Neuronal stem cell (in vitro differentiated cells): ENCODE measurements around the gene PLA2G3.

Source experiments
- DNase-seq: peaks from one replicate; pipeline ENCODE4 v3.0.0-alpha.2; 2013; ENCODE audit warnings: low spot score
- H2AFZ ChIP-seq: one replicate; pipeline ENCODE4 v1.6.1; 2013; ENCODE audit warnings: mild to moderate bottlenecking, low read length, inconsistent platforms
- H2AK5ac ChIP-seq: 2 replicates; pipeline ENCODE4 v1.6.1; 2013; ENCODE audit warnings: low read depth, mild to moderate bottlenecking, inconsistent platforms, low read length, moderate library complexity, mixed read lengths
- H2BK120ac ChIP-seq: 2 replicates; pipeline ENCODE4 v1.6.1; 2013; ENCODE audit warnings: low read depth, mild to moderate bottlenecking, inconsistent platforms, low read length, moderate library complexity, mixed read lengths
- H2BK12ac ChIP-seq: one replicate; pipeline ENCODE4 v1.6.1; 2013; ENCODE audit warnings: low read length, inconsistent platforms
- H2BK15ac ChIP-seq: 2 replicates; pipeline ENCODE4 v1.6.1; 2013; ENCODE audit warnings: mild to moderate bottlenecking, low read length, inconsistent platforms, mixed read lengths
- H2BK5ac ChIP-seq: one replicate; pipeline ENCODE4 v1.6.1; 2013; ENCODE audit warnings: inconsistent platforms, mild to moderate bottlenecking, low read length, moderate library complexity
- H3K14ac ChIP-seq: one replicate; pipeline ENCODE4 v1.6.1; 2013; ENCODE audit warnings: low read length, inconsistent platforms
- H3K18ac ChIP-seq: 2 replicates; pipeline ENCODE4 v1.6.1; 2013; ENCODE audit warnings: low read length, inconsistent platforms
- H3K23ac ChIP-seq: 2 replicates; pipeline ENCODE4 v1.6.1; 2013; ENCODE audit warnings: low read depth, mild to moderate bottlenecking, mixed read lengths, low read length, inconsistent platforms; ENCODE audit not compliant: poor library complexity
- H3K27ac ChIP-seq: replicated peaks from 3 replicates; pipeline ENCODE4 v1.5.1; 2013; ENCODE audit warnings: low read length, inconsistent platforms
- H3K27me3 ChIP-seq, 3 experiments: 2 replicates each; pipeline ENCODE4 v1.6.1; 2013; ENCODE audit warnings: low read length in 3 of 3, mild to moderate bottlenecking in 2 of 3, inconsistent platforms in 1 of 3, low read depth in 1 of 3, mixed read lengths in 1 of 3, moderate library complexity in 1 of 3; ENCODE audit not compliant: control insufficient read depth in 3 of 3, insufficient read depth in 3 of 3
- H3K36me3 ChIP-seq, 2 donors: replicated peaks in 1 of 2; 2 replicates each; pipeline ENCODE4 v1.6.1; 2013; ENCODE audit warnings: low read length in 2 of 2; ENCODE audit not compliant: control insufficient read depth in 2 of 2, insufficient read depth in 2 of 2
- H3K4ac ChIP-seq: 2 replicates; pipeline ENCODE4 v1.6.1; 2013; ENCODE audit warnings: inconsistent platforms, mild to moderate bottlenecking, low read length, moderate library complexity
- H3K4me1 ChIP-seq, 2 donors: 1 replicate in 1 of 2; 2 replicates in 1 of 2; pipeline ENCODE4 v1.6.1; 2013; ENCODE audit warnings: low read length in 2 of 2, low read depth in 1 of 2; ENCODE audit not compliant: control insufficient read depth in 2 of 2, insufficient read depth in 1 of 2
- H3K4me2 ChIP-seq: one replicate; pipeline ENCODE4 v1.6.1; 2013; ENCODE audit warnings: mild to moderate bottlenecking, low read length, inconsistent platforms; ENCODE audit not compliant: insufficient read depth, poor library complexity, severe bottlenecking
- H3K4me3 ChIP-seq, 2 donors: 2 replicates each; pipeline ENCODE4 v1.5.1; 2013; ENCODE audit warnings: low read length in 2 of 2, mild to moderate bottlenecking in 2 of 2, inconsistent platforms in 1 of 2, moderate library complexity in 1 of 2
- H3K79me1 ChIP-seq: one replicate; pipeline ENCODE4 v1.6.1; 2013; ENCODE audit warnings: low read depth, mild to moderate bottlenecking, inconsistent platforms, low read length, moderate library complexity
- H3K9ac ChIP-seq: one replicate; pipeline ENCODE4 v1.6.1; 2013; ENCODE audit warnings: mild to moderate bottlenecking, low read depth, low read length, inconsistent platforms; ENCODE audit not compliant: poor library complexity
- H3K9me3 ChIP-seq, 2 donors: replicated peaks in 1 of 2; 2 replicates each; pipeline versions ENCODE3 to v1.6.1; 2013; ENCODE audit warnings: low read length in 2 of 2, mild to moderate bottlenecking in 2 of 2, inconsistent platforms in 1 of 2, low read depth in 1 of 2, mixed read lengths in 1 of 2, moderate library complexity in 1 of 2; ENCODE audit not compliant: control insufficient read depth in 2 of 2, insufficient read depth in 1 of 2
- H4K8ac ChIP-seq: one replicate; pipeline ENCODE4 v1.6.1; 2013; ENCODE audit warnings: low read depth, mild to moderate bottlenecking, inconsistent platforms, low read length, moderate library complexity
- H4K91ac ChIP-seq: one replicate; pipeline ENCODE4 v1.6.1; 2013; ENCODE audit warnings: low read length, low read depth, mild to moderate bottlenecking, inconsistent platforms; ENCODE audit not compliant: poor library complexity
- WGBS, 2 donors: extraction: QIAGEN DNeasy Blood & Tissue Kit; methylation state at CpG; one replicate each; pipeline ENCODE4 v1.1.7; 2013; ENCODE audit warnings: missing lambda C conversion rate in 2 of 2, mixed read lengths in 1 of 2; ENCODE audit not compliant: insufficient read length in 2 of 2, insufficient replicate concordance in 1 of 2; ENCODE audit errors: extremely low coverage in 2 of 2; 5-methylcytosine and 5-hydroxymethylcytosine counted together

The PLA2G3 gene

GRCh38 chr22:31126128-31126868, 14.0 kb downstream of the PLA2G3 start:
- Histone ChIP-seq H2AK5ac (peak overlapping the region; percentile 11), H2BK120ac (no peak overlapping the region), H3K18ac (peak overlapping the region; percentile 77), H4K91ac (no peak overlapping the region), H3K23ac (peak overlapping the region; percentile 37), H2AFZ (no peak overlapping the region), H2BK5ac (no peak overlapping the region), H3K4ac (peak overlapping the region; percentile 30), H3K4me3 (no peak overlapping the region), H3K36me3 (no peaks in the 10 kb centered on the region), H3K9me3 (no peaks in the 10 kb centered on the region), H4K8ac (no peak overlapping the region), H3K79me1 (peaks cover 2% of the 10 kb centered on the region), H2BK12ac (no peak overlapping the region), H3K9ac (no peak overlapping the region), H3K27me3 (peaks cover 0 to 10% (median 0%) of the 10 kb centered on the region in 3 experiments), H2BK15ac (peak overlapping the region; percentile 37), H3K4me1 (peaks cover 0 to 10% of the 10 kb centered on the region in 2 donors), H3K27ac (no peak overlapping the region), H3K4me2 (no peak overlapping the region), H3K14ac (no peak overlapping the region)
- no CpG with 5 or more reads among the region's 22 CpGs for WGBS, 2 donors
- DNase-seq, result no peak

GRCh38 chr22:31125521-31126117, 14.7 kb downstream of the PLA2G3 start:
- H3K79me1 ChIP-seq, result peaks cover 2% of the 10 kb centered on the region
- H4K91ac ChIP-seq, result no peak overlapping the region

GRCh38 chr22:31124811-31125465, 15.4 kb downstream of the PLA2G3 start:
- no peak overlapping the region for H2BK120ac ChIP-seq
- H4K91ac ChIP-seq, result no peak overlapping the region
- no peaks in the 10 kb centered on the region for H3K9me3 ChIP-seq
- peaks cover 2% of the 10 kb centered on the region for H3K79me1 ChIP-seq
- no peak overlapping the region for H2BK12ac ChIP-seq
- no peak overlapping the region for H3K14ac ChIP-seq
- H3K9ac ChIP-seq, result no peak overlapping the region
- peaks cover 0 to 13% (median 0%) of the 10 kb centered on the region in 3 experiments for H3K27me3 ChIP-seq
- no CpG with 5 or more reads among the region's 14 CpGs for WGBS, 2 donors
- no peak for DNase-seq
- H3K4ac ChIP-seq, result no peak overlapping the region
- peak overlapping the region; percentile 50 for H3K18ac ChIP-seq
- no peak overlapping the region for H3K27ac ChIP-seq
- H4K8ac ChIP-seq, result no peak overlapping the region
- no peak overlapping the region for H3K4me3 ChIP-seq
- no peaks in the 10 kb centered on the region for H3K36me3 ChIP-seq
- H2BK5ac ChIP-seq, result no peak overlapping the region
- peaks cover 0 to 13% of the 10 kb centered on the region in 2 donors for H3K4me1 ChIP-seq
- no peak overlapping the region for H2AFZ ChIP-seq
- no peak overlapping the region for H3K4me2 ChIP-seq
- peak overlapping the region; percentile 27 for H2BK15ac ChIP-seq
- H3K23ac ChIP-seq, result no peak overlapping the region
- peak overlapping the region; percentile 33 for H2AK5ac ChIP-seq

More at GRCh38 chr22:31125521-31126117, 14.7 kb downstream of the PLA2G3 start:
- no peak overlapping the region for H2AK5ac ChIP-seq
- no peak overlapping the region for H3K18ac ChIP-seq
- no peak overlapping the region for H3K4me3 ChIP-seq
- no peak overlapping the region for H2AFZ ChIP-seq
- no peak overlapping the region for H2BK120ac ChIP-seq
- no peak overlapping the region for H3K14ac ChIP-seq
- no peak overlapping the region for H3K4me2 ChIP-seq
- H2BK5ac ChIP-seq, result no peak overlapping the region
- H4K8ac ChIP-seq, result no peak overlapping the region
- no peak overlapping the region for H3K9ac ChIP-seq
- H3K27me3 ChIP-seq, result peaks cover 0 to 13% (median 0%) of the 10 kb centered on the region in 3 experiments
- no peaks in the 10 kb centered on the region for H3K36me3 ChIP-seq
- H3K4me1 ChIP-seq, result peaks cover 0 to 10% of the 10 kb centered on the region in 2 donors
- H2BK12ac ChIP-seq, result no peak overlapping the region
- H3K27ac ChIP-seq, result no peak overlapping the region
- no peak overlapping the region for H3K23ac ChIP-seq
- no peak overlapping the region for H3K4ac ChIP-seq
- WGBS, 2 donors, result no CpG with 5 or more reads among the region's 12 CpGs
- H2BK15ac ChIP-seq, result no peak overlapping the region
- DNase-seq, result no peak
- H3K9me3 ChIP-seq, result no peaks in the 10 kb centered on the region

- H2BK15ac ChIP-seq, result no peak overlapping the region
- no peak overlapping the region for H3K4me3 ChIP-seq
- no peak overlapping the region for H2AFZ ChIP-seq
- no peaks in the 10 kb centered on the region for H3K36me3 ChIP-seq
- no peak overlapping the region for H3K27ac ChIP-seq
- peaks cover 2% of the 10 kb centered on the region for H3K79me1 ChIP-seq
- H4K91ac ChIP-seq, result no peak overlapping the region
- H3K9me3 ChIP-seq, result no peaks in the 10 kb centered on the region
- no peak overlapping the region for H2BK5ac ChIP-seq
- no peak overlapping the region for H3K18ac ChIP-seq
- H2BK120ac ChIP-seq, result no peak overlapping the region
- H3K27me3 ChIP-seq, result peaks cover 0 to 17% (median 0%) of the 10 kb centered on the region in 3 experiments
- no peak for DNase-seq
- no peak overlapping the region for H3K23ac ChIP-seq
- no CpG with 5 or more reads among the region's 3 CpGs for WGBS, 2 donors
- H3K9ac ChIP-seq, result no peak overlapping the region
- H2AK5ac ChIP-seq, result no peak overlapping the region
- no peak overlapping the region for H4K8ac ChIP-seq
- no peak overlapping the region for H3K4ac ChIP-seq
- H2BK12ac ChIP-seq, result no peak overlapping the region
- peaks cover 0 to 13% of the 10 kb centered on the region in 2 donors for H3K4me1 ChIP-seq
- H3K4me2 ChIP-seq, result no peak overlapping the region
- no peak overlapping the region for H3K14ac ChIP-seq
These were observed 16.0 kb downstream of the PLA2G3 start for GRCh38 chr22:31124290-31124689.
